A549 (cell line): ENCODE measurements around the gene SAP30L.

ENCODE experiments used
- EP300 ChIP-seq, 2 experiments: fragments of >200 bp; sonication (Bioruptor Twin); formaldehyde crosslinking; IDR thresholded peaks; 2 replicates in 1 of 2; 3 replicates in 1 of 2; pipeline ENCODE4 v1.6.1; 2016 to 2017
- MAFK ChIP-seq: fragments of 450-650 bp; IDR thresholded peaks from 2 replicates; pipeline ENCODE4 v1.6.1; 2014; ENCODE audit not compliant: partially characterized antibody
- RAD21 ChIP-seq, 2 experiments: fragments of >200 bp in 1 of 2; sonication (Bioruptor Twin) in 1 of 2; formaldehyde crosslinking in 1 of 2; IDR thresholded peaks in 1 of 2; conservative IDR thresholded peaks in 1 of 2; 2 replicates in 1 of 2; 3 replicates in 1 of 2; pipeline ENCODE4 v1.6.1; 2012 to 2018; ENCODE audit warnings: inconsistent platforms in 1 of 2
- RNF2 ChIP-seq: fragments of 200-600 bp; sonication (generic); IDR thresholded peaks from 2 replicates; pipeline ENCODE4 v1.6.1; 2016; ENCODE audit warnings: low read depth, mild to moderate bottlenecking, antibody characterized with exemption, moderate library complexity, borderline replicate concordance
- ZFP36 ChIP-seq: fragments of 450-650 bp; IDR thresholded peaks from 2 replicates; pipeline ENCODE4 v1.6.1; 2014; ENCODE audit warnings: borderline replicate concordance; ENCODE audit not compliant: partially characterized antibody
- TF ChIP-seq, protein P1 (sequence below): fragments of >200 bp; sonication (Bioruptor Twin); formaldehyde crosslinking; IDR thresholded peaks from 3 replicates; pipeline ENCODE4 v1.5.1; 2016
- TF ChIP-seq, protein P2 (sequence below): fragments of 150-350 bp; IDR thresholded peaks from 2 replicates; pipeline ENCODE4 v1.6.1; 2014; ENCODE audit warnings: low read depth, mild to moderate bottlenecking, low read length

DNA sequence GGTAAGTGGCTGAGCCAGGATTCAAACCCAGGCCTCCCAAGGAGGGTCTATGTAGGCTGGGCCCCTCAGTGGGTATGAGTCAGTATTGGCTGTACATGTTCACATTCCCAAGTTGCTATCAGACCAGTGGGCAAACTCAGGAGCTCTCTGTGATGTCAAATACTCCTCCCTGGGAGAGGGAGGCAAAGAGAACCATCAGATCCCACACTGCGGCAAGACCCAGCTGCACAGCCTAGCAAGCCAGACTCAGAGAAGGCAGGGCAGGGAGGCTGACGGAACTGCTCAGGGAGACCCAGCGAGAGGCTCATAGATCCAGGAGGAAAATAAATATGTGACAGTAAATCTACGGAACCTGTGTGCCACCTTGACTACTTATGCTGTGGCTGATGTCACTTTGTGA is 42.6 kb upstream of the SAP30L start:
- TF ChIP-seq MAFK, result no peak
- TF ChIP-seq, protein P1, sequence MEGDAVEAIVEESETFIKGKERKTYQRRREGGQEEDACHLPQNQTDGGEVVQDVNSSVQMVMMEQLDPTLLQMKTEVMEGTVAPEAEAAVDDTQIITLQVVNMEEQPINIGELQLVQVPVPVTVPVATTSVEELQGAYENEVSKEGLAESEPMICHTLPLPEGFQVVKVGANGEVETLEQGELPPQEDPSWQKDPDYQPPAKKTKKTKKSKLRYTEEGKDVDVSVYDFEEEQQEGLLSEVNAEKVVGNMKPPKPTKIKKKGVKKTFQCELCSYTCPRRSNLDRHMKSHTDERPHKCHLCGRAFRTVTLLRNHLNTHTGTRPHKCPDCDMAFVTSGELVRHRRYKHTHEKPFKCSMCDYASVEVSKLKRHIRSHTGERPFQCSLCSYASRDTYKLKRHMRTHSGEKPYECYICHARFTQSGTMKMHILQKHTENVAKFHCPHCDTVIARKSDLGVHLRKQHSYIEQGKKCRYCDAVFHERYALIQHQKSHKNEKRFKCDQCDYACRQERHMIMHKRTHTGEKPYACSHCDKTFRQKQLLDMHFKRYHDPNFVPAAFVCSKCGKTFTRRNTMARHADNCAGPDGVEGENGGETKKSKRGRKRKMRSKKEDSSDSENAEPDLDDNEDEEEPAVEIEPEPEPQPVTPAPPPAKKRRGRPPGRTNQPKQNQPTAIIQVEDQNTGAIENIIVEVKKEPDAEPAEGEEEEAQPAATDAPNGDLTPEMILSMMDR, result no peak
- no peak for TF ChIP-seq RNF2
- TF ChIP-seq EP300 (IDR thresholded peaks at IDR 0.05), result no peak
- TF ChIP-seq ZFP36, result no peak
- TF ChIP-seq, protein P2, sequence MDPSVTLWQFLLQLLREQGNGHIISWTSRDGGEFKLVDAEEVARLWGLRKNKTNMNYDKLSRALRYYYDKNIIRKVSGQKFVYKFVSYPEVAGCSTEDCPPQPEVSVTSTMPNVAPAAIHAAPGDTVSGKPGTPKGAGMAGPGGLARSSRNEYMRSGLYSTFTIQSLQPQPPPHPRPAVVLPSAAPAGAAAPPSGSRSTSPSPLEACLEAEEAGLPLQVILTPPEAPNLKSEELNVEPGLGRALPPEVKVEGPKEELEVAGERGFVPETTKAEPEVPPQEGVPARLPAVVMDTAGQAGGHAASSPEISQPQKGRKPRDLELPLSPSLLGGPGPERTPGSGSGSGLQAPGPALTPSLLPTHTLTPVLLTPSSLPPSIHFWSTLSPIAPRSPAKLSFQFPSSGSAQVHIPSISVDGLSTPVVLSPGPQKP, result no peak
- no peak for TF ChIP-seq RAD21 (conservative IDR thresholded peaks at IDR 0.05 in 1 of 2, IDR thresholded peaks at IDR 0.05 in 1 of 2)
